Activated CD4-positive, alpha-beta T cell treated with anti-CD3 and anti-CD28 coated beads, Interleukin-2, amount 50 U/mL, for 1 hour (primary cell): ENCODE measurements around the gene SH3D19.
A peak's percentile ranks its signal among the peaks of the same experiment; 100 is the strongest.
"Not testable (repeated sequence)": the region's sequence is repeated elsewhere in the genome, so short reads cannot be mapped to it uniquely, and the experiment has no call there.

Experiments used
- DNase-seq: peaks from one replicate; pipeline ENCODE4 v3.0.0-alpha.2; 2020

The SH3D19 gene

DNA sequence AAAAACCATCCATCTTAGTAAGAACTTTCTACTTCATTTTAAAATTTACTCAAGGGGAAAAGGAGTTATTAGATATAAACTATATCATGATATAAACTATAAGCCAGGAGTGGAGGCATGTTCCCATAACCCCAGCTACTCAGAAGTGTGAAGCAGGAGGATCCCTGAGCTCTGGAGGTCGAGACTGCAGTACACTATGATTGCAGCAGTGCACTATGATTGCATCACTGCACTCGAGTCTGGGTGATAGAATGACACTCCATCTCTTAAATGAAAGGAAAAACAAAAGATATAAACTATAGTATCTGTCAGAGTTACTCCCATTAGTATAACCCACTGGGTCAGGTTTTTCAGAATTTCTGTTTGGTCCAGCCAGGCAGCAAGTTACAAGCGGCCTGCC lies 178.4 kb downstream of the SH3D19 start:
- no peak for DNase-seq

DNA sequence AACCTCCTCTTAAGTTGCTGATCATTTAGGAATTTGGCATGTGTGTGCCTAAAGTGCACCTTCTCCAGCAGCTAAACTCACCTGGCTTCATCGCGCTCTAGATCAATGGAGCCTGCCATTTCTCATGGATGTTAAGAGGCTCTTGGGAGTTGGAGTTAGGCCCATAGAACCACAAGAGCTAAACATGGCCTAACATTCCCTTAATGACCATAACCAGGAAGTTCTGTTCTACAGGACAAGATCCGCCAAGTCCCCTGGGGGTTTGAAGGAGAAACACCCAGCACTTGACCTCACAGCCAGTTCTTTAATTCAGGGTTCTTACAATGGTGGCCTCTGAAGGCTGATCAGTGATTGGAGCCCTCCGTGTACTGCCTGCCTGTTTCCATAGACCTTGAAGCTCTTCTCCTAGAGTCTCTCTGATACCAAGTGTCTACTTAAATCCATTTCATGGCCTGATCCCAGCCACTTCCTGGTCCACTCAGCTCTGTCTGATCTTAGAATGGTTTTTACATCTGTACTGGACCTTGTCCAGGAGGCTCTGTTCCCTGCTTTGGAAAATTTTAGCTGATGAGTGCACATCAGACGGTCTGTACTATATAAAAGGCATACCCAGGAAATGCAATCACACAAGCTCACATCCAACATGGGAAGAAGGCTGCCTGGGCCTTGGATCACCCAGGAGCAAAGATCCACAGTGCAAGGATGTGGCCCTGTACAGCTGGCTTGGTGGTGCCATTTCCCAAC lies 180.9 kb downstream of the SH3D19 start:
- no peak for DNase-seq

DNA sequence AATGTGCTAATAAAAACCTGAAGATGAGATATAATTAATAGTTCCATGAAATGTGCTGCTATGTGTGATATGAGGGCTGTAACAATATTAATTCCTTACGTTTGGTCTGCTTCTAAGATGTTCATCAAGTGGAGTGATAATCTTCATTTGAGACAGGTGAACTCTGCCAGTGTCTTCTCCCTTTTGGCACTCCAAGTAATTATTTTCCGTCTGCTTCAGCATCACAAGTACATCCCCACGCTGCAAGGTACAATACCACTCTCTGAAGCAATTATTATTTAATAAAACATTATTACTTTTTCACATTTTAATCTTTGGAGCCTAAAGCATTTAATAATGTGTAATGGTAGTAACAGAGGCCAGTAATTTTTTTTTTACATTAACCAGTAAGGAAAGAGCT lies 181.6 kb downstream of the SH3D19 start:
- no peak for DNase-seq

DNA sequence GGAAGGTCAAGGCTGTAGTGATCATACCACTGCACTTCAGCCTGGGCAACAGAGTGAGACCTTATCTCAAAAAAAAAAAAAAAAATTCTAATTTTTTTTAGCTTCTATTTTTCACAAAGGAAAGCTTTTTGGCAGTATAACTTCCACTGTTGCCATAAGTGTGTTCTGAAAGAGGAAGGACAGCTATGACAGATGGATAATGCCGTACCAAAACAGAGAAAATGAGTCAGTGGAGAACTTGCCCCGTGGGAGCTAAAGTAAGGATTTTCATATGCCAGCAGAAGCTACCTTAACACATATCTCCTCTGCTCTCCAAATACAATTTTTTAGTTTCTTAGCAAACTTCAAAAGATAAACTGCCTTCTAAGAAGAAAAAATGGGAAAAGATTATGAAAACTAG lies 182.2 kb downstream of the SH3D19 start:
- DNase-seq, result no peak

DNA sequence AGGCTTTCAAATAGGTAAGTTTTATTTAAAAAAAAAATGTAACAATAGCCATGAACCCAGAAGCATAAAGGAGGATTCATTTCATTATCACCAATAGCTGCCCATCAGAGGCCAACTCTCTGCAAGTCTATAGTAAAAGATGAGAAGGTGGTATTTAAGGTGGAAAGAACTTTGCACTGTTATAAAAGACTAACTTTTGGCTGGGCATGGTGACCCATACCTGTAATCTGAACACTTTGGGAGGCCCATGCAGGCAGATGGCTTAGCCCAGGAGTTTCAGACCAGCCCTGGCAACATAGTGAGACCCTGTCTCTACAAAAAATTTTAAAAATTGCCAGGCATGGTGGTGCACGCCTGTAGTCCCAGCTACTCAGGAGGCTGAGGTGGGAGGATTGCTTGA lies 182.6 kb downstream of the SH3D19 start:
- DNase-seq, result no peak

DNA sequence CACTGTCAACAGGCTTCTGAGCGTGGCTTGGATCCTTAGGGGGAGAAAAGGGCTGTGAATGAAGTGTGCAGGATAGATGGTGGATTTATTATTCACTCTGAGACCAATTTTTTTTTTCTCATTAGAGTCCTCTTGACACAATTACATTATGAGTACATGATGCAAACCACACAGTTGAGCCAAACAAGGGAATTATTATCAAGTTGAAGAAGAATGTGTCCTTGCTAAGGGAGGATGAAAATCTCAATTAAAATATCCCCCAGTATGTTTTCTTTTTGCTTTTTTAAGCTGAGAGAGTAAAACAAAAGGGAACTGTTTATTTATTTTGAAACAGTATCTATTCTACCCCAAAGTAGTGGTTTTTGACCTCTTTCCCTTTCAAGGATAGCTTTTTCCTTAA lies 185.6 kb downstream of the SH3D19 start:
- no peak for DNase-seq

DNA sequence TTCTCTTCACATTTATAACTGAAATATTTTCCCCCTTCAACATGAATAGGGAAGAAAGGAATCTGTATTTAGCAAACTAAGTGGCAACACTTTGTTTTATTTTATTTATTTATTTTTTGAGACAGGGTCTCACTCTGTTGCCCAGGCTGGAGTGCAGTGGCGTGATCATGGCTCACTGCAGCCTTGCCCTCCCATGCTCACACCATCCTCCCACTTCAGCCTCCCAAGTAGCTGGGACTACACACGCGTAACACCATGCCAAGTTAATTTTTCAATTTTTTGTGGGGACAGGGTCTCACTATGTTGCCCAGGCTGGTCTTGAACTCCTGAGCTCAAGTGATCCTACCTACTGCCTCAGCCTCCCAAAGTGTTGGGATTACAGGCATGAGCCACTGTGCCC lies 189.4 kb downstream of the SH3D19 start:
- DNase-seq, result not testable (repeated sequence)

DNA sequence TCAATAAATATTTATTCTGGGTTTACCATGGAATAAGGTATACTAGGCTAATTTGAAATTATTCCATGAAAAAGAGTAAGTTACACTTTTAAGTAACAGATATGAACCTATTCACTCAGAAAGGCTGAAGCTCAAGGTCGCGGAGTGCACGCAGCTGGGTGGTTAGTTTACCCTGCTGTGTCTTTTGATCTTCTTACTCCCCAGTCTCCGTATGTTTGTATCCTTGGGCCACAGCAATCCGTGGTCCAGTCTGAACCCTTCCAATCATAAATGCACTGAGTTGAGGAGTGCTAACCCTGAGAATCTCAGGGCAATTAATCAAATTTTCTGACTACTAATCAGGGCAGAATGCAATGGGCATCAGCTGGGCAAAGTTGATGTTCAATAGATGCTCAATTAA lies 192.1 kb downstream of the SH3D19 start:
- DNase-seq, result no peak

DNA sequence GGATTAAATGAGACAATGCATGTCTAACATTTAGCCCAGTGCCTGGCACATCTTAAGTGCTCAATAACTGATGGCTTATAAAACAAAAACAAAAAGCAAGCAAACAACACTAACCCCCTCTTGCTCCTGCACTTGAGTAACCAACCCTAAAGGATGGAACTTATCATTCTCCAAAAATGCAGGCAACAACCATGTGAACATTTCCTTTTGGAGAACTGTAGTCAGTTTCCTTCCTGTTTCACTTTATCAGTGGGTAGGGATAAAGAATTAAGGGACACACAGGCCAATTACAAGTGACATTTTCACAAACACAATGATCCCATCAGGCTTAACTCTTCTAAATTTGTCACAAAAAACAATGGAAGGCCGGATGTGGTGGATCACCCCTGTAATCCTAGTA lies 195.6 kb downstream of the SH3D19 start:
- DNase-seq, result no peak

DNA sequence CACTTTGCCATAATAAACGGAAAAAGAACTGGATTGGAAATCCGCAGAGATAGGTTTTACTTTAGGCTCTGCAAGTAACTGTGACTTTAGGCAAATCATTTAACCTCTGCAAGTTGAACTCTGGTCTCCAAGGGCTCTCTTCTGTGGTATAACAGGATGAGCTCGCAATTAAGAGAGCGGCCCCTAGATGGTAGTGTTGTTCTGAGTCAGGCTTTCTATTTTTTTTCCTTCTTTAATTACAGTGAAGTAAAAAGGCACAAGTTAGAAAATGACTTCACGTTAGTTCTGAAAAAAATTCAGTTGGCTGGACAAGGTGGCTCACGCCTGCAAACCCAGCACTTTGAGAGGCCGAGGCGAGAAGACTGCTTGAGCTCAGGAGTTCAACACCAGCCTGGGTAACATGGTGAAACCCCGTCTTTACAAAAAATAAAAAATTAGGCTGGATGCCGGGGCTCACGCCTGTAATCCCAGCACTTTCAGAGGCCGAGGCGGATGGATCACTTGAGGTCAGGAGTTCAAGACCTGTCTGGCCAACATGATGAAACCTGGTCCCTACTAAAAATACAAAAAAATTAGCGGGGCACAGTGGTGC lies 207.9 kb downstream of the SH3D19 start:
- peak; percentile 50 for DNase-seq

DNA sequence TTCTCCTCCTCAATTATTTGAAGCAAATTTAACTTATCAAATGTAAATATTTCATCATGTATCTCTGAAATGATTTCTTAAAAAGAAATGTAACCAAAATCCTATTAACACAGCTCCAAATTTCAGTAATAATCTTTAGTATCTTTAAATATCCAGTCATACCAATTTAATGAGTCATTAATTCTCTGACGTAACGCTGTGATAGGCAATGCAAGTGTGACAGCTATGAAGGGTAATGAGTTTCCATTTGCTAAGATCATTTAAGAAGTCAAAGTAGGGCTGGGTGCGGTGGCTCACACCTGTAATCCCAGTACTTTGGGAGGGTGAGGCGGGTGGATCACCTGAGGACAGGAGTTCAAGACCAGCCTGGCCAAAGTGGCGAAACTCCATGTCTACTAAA lies 210.4 kb downstream of the SH3D19 start:
- DNase-seq, result no peak

DNA sequence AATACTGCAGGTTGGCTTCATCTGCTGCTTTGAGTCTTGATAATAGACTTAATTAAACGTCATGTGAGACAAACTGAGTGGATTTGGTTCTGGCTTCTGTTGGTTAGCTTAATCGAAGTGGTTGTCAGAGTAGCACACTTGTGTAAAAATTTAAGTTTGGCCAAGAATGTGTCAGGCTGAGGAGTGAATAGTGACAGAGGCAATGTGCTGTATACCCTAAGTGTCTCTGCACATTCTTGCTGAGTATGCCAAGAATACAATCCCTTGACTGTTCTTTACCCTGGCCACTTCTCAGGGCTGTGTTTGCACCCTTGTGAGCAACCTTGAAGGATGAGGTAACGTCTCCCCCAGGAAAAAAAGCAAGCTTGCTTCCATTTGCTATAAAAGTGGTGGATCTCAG lies 211.1 kb downstream of the SH3D19 start:
- no peak for DNase-seq

DNA sequence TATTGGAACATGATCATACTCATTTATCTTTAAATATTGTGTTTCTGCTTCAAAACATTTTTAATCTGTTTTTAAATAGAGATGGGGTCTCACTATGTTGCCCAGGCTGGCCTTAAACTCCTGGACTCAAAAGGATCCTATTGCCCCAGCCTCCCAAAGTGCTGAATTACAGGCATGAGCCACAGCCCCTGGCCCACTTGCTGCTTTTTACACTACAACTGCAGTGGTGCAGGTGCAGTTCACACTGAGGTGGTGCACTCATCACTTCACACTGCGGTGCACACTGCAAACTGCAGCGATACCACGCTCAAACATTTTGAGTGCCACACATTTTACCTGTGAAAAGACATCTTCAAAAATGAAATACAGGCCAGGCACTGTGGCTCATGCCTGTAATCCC lies 215.2 kb downstream of the SH3D19 start:
- DNase-seq, result no peak

DNA sequence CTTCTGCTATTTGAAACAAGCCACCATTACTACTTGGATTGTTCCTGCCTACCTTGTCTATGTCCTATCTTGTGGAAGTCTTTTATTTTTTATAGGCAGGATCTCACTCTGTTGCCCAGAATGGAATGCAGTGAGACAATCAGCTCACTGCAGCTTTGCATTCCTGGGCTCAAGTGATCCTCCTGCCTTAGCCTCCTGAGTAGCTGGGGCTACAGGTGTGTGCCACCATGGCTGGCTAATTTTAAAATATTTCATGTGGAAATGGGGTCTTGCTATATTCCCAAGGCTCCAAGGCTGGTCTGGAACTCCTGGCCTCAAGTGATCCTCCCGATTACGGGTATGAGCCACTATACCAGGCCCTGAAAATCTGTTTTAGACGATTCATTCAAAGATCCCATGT lies 218.3 kb downstream of the SH3D19 start:
- no peak for DNase-seq

DNA sequence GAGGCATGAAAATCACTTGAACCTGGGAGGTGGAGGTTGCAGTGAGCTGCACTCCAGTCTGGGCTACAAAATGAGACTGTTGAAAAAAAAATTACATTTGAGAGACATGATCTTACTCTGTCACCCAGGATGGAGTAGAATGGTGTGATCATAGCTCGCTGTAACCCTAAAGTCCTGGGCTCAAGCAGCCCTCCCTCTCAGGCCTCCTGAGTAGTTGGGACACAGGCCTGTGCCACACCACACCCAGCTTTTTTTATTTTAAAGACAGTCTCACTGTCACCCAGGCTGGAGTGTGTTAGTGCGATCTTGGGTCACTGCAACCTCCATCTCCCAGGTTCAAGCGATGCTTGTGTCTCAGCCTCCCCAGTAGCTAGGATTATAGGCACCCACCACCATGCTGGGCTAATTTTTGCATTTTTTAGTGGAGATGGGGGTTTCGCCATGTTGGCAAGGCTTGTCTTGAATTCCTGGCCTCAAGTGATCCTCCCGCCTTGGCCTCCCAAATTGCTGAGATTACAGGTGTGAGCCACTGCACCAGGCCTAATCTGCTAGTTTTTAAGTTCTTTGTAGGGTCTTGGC lies 219.9 kb downstream of the SH3D19 start:
- DNase-seq, result no peak

DNA sequence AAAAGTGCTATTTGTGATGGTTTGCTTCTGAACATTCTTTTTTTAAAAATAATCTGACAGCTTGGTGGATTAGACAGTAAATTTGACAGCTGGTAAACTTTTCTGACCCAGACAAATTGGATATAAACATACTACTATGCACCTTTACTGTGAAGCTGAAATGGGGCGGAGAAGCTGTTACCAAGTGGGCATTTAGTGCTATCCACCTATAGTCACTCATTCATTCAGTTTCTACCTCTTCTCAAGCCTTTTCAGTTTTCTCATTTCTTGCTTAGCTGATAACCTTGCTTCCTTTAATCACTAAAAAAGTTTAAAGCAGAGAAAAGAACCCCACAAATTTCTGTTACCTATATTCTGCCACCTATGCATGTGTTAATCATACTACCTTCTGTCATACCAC lies 220.8 kb downstream of the SH3D19 start:
- no peak for DNase-seq

DNA sequence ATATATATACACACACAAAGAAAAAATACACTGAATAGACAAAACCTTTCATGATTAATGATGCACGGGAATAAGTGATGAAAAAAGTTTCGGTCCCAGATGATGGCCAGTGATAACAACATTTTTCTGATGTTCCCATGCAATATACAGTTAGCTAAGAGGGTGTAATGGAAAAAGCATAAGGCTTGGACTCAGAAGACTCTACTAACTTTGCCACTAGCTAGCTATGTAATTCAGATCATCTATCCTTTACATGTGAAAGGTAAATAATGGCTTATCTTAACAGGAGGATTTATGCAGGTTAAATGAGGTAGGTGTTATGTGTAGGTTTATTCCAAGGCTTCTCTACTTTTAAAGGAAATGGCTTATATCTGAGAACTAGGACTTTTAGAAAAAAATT lies 221.6 kb downstream of the SH3D19 start:
- no peak for DNase-seq

DNA sequence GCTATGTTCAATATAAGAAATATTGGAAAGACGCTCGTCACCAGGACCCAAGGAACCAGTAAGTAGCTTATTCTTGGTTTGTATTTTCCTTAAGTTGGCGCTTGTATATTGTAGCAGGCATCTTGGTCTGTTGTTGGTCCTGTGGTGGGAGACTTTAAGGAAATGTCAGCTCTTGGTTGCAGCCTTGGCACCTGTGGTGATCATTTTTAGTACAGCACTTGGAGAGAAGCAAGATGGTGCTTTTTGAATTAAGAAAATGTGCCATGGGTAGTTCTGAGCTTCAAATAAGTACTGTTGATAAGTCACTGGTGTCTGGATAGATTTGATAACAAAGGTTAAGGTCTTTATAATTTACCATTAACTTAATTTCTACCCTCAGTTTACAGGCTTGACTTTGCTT lies 224.9 kb downstream of the SH3D19 start:
- no peak for DNase-seq

DNA sequence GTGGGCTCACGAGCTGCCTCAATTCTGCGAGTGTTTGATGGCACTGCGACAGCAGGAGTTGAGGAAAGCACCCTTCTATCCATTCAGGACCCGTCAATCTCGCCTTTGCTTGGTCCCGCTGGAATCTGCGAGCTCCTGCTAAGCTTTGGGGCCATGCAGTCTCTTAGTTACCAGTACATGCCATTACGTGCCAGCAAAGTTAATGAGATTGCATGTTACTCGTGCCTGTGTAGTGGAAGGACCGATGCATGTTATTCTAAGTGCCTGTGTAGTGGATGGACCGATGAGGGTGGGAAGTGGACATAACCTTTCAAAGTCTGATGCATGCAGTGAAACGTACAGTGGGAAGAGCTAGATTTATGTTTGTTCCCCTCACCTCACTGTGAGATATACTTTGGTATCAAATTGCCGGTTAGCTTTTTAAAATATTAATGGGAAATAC lies 225.4 kb downstream of the SH3D19 start:
- no peak for DNase-seq

DNA sequence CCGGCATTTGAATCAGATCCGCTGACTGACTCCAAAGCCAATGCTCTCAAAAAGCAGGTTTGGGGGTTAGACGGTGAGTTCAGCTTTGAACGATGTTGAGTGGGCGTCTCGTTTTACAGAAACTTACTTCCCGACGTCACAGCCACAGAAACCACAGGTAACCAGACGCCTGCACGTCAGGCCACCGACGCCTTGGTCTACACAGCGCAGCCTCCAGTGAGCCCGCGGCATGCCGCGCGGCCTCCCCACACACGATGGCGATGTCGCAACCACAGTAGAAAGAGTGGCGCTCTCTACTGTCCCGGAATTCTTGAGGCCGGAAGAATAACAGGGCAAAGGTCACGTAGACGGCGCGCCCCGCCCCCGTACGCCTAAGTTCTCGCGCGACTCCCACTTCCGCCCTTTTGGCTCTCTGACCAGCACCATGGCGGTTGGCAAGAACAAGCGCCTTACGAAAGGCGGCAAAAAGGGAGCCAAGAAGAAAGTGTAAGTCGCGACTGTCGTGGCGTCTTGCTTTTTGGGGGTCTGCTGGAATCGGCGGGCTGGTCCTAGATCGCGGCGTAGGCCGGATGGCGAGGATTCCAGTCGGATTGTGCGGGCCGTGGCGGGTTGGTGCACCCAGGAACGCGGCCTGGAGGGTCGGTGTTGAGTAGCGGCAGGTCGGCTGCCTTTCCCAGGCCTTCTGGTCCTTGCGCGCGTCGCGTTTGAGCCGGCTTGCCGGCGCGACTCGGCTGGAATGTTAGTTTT lies 226.0 kb downstream of the SH3D19 start, which contains the start of gene RPS3A:
Gene RPS3A (plus strand): TSS at position 400 of the 747 bp plus-strand sequence. CDS start 25 bp downstream, at position 425.
- peak; percentile 98 for DNase-seq

DNA sequence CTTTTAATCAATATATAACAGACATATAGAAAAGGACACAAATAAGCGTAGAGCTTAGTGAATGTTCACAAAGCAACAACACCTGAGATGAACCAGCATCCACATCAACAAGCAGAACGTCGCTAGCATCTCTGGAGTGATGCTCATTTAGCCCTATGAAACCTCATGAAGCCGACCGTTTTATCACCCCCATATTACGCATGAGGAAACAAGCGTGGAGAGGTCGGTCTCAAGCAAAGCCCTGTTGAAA lies 226.5 kb downstream of the SH3D19 start:
- DNase-seq, result no peak

DNA sequence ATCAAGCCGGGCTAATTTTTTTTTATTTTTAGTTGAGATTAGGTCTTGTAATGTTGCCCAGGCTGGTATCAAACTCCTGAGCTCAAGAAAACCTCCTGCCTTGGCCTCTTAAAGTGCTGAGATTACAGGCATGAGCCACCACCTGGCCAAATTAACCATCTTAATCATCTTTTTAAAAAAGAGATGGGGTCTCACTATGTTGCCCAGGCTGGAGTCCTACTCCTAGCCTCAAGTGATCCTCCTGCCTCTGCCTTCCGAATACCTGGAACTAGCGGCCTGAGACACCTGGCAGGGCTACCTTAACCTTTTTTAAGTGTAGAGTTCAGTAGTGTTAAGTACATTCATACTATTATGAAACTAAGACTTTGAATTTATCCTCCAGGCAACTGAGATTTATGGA lies 227.6 kb downstream of the SH3D19 start:
- no peak for DNase-seq

DNA sequence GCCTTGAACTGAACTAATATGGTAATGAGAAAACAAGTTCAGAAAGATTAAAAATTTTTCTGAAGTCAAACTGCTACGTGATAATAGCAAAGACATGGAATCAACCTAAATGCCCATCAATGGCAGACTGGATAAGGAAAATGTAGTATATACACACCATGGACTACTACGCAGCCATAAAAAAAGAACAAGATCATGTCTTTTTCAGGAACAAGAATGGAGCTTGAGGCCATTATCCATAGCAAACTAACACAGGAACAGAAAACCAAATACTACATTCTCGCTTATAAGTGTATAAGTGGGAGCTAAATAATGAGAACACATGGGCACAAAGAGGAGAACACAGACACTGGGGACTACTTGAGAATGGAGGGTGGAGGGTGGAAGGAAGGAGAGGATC lies 230.3 kb downstream of the SH3D19 start:
- no peak for DNase-seq

DNA sequence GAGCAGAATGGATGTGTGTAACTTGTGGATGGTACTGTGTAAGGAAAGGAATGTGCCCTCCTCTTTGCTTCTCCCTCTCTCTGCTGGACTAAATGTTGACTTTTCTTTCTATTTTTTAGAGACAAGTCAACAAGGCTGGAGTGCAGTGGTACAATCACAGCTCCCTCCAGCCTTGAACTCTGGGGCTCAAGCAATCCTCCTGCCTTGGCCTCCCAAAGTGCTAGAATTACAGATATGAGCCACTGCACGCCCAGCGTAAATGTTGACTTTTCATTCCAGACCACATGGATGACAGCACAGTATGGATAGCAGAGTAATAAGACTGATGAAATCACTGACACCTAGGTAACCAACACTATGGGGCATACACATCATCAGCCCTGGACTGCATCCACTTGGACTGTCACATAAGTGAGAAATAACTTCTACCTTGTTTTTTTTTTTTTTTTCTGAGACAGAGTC lies 231.1 kb downstream of the SH3D19 start:
- DNase-seq, result no peak
